Osteoblast (primary cell): ENCODE data around the gene BTN1A1. TPM values are rescaled to one million over a fixed set of nuclear protein-coding genes. Genes with fewer than 3 reads are reported as not detected.

Experiments used
- DNase-seq: peaks from one replicate; pipeline ENCODE4 v3.0.0; 2011; ENCODE audit warnings: low spot score, mixed read lengths; ENCODE audit not compliant: insufficient read length; ENCODE audit errors: missing footprints
- H2AFZ ChIP-seq: 2 replicates; pipeline ENCODE4 v1.6.0; 2011; ENCODE audit warnings: mild to moderate bottlenecking, low read length
- H3K27ac ChIP-seq: 2 replicates; pipeline ENCODE4 v1.5.1; 2011; ENCODE audit warnings: mild to moderate bottlenecking, low read depth, low read length, moderate library complexity
- H3K27me3 ChIP-seq: 2 replicates; pipeline ENCODE4 v1.6.0; 2012; ENCODE audit warnings: mild to moderate bottlenecking, control low read depth, inconsistent platforms, low read length, moderate library complexity; ENCODE audit not compliant: insufficient read depth
- H3K36me3 ChIP-seq: 2 replicates; pipeline ENCODE4 v1.5.1; 2011; ENCODE audit warnings: mild to moderate bottlenecking, low read length, control low read depth, moderate library complexity; ENCODE audit not compliant: insufficient read depth
- H3K4me1 ChIP-seq: 2 replicates; pipeline ENCODE4 v1.5.1; 2011; ENCODE audit warnings: mild to moderate bottlenecking, low read length, control low read depth, moderate library complexity; ENCODE audit not compliant: insufficient read depth
- H3K4me2 ChIP-seq: 2 replicates; pipeline ENCODE4 v1.6.0; 2011; ENCODE audit warnings: mild to moderate bottlenecking, low read length; ENCODE audit not compliant: insufficient read depth
- H3K4me3 ChIP-seq: fragments of 200-600 bp; sonication (generic); 3 replicates; pipeline ENCODE4 v1.5.1; 2012; ENCODE audit warnings: mild to moderate bottlenecking, low read length, inconsistent platforms; ENCODE audit not compliant: insufficient read depth
- H3K79me2 ChIP-seq: 2 replicates; pipeline ENCODE4 v1.6.0; 2012; ENCODE audit warnings: mild to moderate bottlenecking, low read length, control low read depth, inconsistent platforms; ENCODE audit not compliant: insufficient read depth
- H3K9me3 ChIP-seq: 2 replicates; pipeline ENCODE4 v1.5.1; 2011; ENCODE audit warnings: low read depth, low read length, control low read depth
- H4K20me1 ChIP-seq: 2 replicates; pipeline ENCODE4 v1.6.0; 2012; ENCODE audit warnings: mild to moderate bottlenecking, low read length, control low read depth; ENCODE audit not compliant: insufficient read depth
- CTCF ChIP-seq: IDR thresholded peaks from 2 replicates; pipeline ENCODE4 v1.5.1; 2011; ENCODE audit warnings: mild to moderate bottlenecking, low read depth, low read length, moderate library complexity; ENCODE audit errors: extremely low read depth
- total RNA-seq: library from RNA; depleted of rRNA; stranded (reverse); fragments of >200 nt; gene quantifications from 2 replicates; pipeline ENCODE4 v1.2.3, GENCODE V29; 2012

BTN1A1 gene
- total RNA-seq = under 0.01 TPM in 2 replicates

GRCh38 chr6:26500102-26500501, at the start of gene BTN1A1:
Gene BTN1A1 (plus strand): TSS chr6:26500303. CDS start chr6:26501287, 984 bp downstream.
- H3K9me3 ChIP-seq = no peaks in the 10 kb centered on the region
- no peak within 1 kb of the TSS for H3K4me2 ChIP-seq
- H4K20me1 ChIP-seq = no peaks in the 10 kb centered on the region
- no peak within 1 kb of the TSS for H3K27ac ChIP-seq
- no peak within 1 kb of the TSS for H3K4me3 ChIP-seq
- peaks cover 39% of the 10 kb centered on the region for H3K27me3 ChIP-seq
- no peak for TF ChIP-seq CTCF
- DNase-seq = no peak
- H2AFZ ChIP-seq = no peak within 1 kb of the TSS
- no peaks in the 10 kb centered on the region for H3K4me1 ChIP-seq
- H3K79me2 ChIP-seq = no peaks in the 10 kb centered on the region
- no peaks in the 10 kb centered on the region for H3K36me3 ChIP-seq

- Histone ChIP-seq H3K4me1 (peaks cover 24% of the 10 kb centered on the region), H3K4me3 (no peak overlapping the region), H3K79me2 (no peaks in the 10 kb centered on the region), H3K4me2 (no peak overlapping the region), H3K27me3 (no peaks in the 10 kb centered on the region), H2AFZ (no peak overlapping the region), H4K20me1 (no peaks in the 10 kb centered on the region), H3K36me3 (peaks cover 17% of the 10 kb centered on the region), H3K9me3 (no peaks in the 10 kb centered on the region), H3K27ac (no peak overlapping the region)
- no peak for DNase-seq
- TF ChIP-seq CTCF = no peak
Observed at GRCh38 chr6:26452631-26453235, 47.4 kb upstream of the BTN1A1 start.

GRCh38 chr6:26454631-26455030, 45.5 kb upstream of the BTN1A1 start:
- Histone ChIP-seq H3K9me3 (no peaks in the 10 kb centered on the region), H3K27ac (no peak overlapping the region), H3K4me2 (peak overlapping the region; percentile 6), H3K79me2 (peaks cover 18% of the 10 kb centered on the region), H2AFZ (no peak overlapping the region), H4K20me1 (peaks cover 7% of the 10 kb centered on the region), H3K27me3 (no peaks in the 10 kb centered on the region), H3K4me1 (peaks cover 32% of the 10 kb centered on the region), H3K4me3 (no peak overlapping the region), H3K36me3 (peaks cover 17% of the 10 kb centered on the region)
- TF ChIP-seq CTCF = no peak
- no peak for DNase-seq

- TF ChIP-seq CTCF = no peak
- Histone ChIP-seq H3K9me3 (no peaks in the 10 kb centered on the region), H3K79me2 (peaks cover 26% of the 10 kb centered on the region), H2AFZ (no peak overlapping the region), H3K4me3 (no peak overlapping the region), H3K27me3 (no peaks in the 10 kb centered on the region), H4K20me1 (peaks cover 9% of the 10 kb centered on the region), H3K4me1 (peaks cover 37% of the 10 kb centered on the region), H3K27ac (no peak overlapping the region), H3K36me3 (peaks cover 18% of the 10 kb centered on the region), H3K4me2 (no peak overlapping the region)
- no peak for DNase-seq
Observed at GRCh38 chr6:26455357-26455970, 44.6 kb upstream of the BTN1A1 start.
